Testis (tissue), 3 donors: Measurements from ENCODE around the gene PHF2. TPM values are rescaled to one million over a fixed set of nuclear protein-coding genes. Genes with fewer than 3 reads are reported as not detected.
A peak's percentile ranks its signal among the peaks of the same experiment; 100 is the strongest.

ENCODE experiments used
- DNase-seq: peaks from one replicate; pipeline ENCODE4 v3.0.0-alpha.2; 2019
- H3K27ac ChIP-seq, 2 donors: fragments of 200-600 bp; sonication (generic); one replicate each; pipeline ENCODE4 v1.5.1; 2019
- H3K27me3 ChIP-seq: fragments of 200-600 bp; sonication (generic); one replicate; pipeline ENCODE4 v1.5.1; 2019
- H3K36me3 ChIP-seq: fragments of 200-600 bp; sonication (generic); one replicate; pipeline ENCODE4 v1.5.1; 2017; ENCODE audit warnings: low read depth; ENCODE audit errors: missing control alignments
- H3K4me1 ChIP-seq: fragments of 200-600 bp; sonication (generic); one replicate; pipeline ENCODE4 v1.5.1; 2019
- H3K4me3 ChIP-seq, 2 donors: fragments of 200-600 bp; sonication (generic); one replicate each; pipeline ENCODE4 v1.5.1; 2017 to 2019
- H3K9me3 ChIP-seq: fragments of 200-600 bp; sonication (generic); one replicate; pipeline ENCODE4 v1.5.1; 2017
- POLR2A ChIP-seq: fragments of 450-650 bp; IDR thresholded peaks from one replicate; pipeline ENCODE4 v1.6.1; 2017; ENCODE audit warnings: antibody characterized with exemption, mild to moderate bottlenecking, moderate library complexity
- WGBS, 2 donors: methylation state at CpG; one replicate each; pipeline ENCODE4 v1.1.5; 2018; 5-methylcytosine and 5-hydroxymethylcytosine counted together
- intact Hi-C: fragments of 100-400 bp; cut with DNase I; formaldehyde crosslinking; loops from one replicate; pipeline ENCODE4 v1.15.1; 2023; ENCODE audit warnings: low total_unique reads
- polyA plus RNA-seq: library from polyadenylated mRNA; stranded (reverse); fragments of 350-450 nt; fragmentation: Illumina TruSeq; extraction: RNeasy Lipid Tissue Mini Kit (QIAGEN cat#74804); gene quantifications from one replicate; pipeline ENCODE4 v1.2.3, GENCODE V29; 2014; ENCODE audit warnings: low read depth, low replicate concordance; ENCODE audit not compliant: insufficient read depth
- total RNA-seq, 2 donors: library from RNA; depleted of rRNA; stranded (reverse); fragments of >200 nt; gene quantifications; one replicate each; pipeline ENCODE4 v1.2.3, GENCODE V29; 2016
- TF ChIP-seq, protein P1 (sequence below), 3 experiments: fragments of 450-650 bp in 2 of 3; fragments of 200-600 bp in 1 of 3; sonication (generic) in 1 of 3; IDR thresholded peaks; one replicate each; pipeline ENCODE4 v1.5.1; 2016 to 2019; ENCODE audit warnings: antibody characterized with exemption in 3 of 3, mild to moderate bottlenecking in 2 of 3, moderate library complexity in 1 of 3

The PHF2 gene
- total and polyA plus RNA-seq, 3 donors from 2014 or later = 19.6 to 22.1 (median 20.6) TPM

DNA sequence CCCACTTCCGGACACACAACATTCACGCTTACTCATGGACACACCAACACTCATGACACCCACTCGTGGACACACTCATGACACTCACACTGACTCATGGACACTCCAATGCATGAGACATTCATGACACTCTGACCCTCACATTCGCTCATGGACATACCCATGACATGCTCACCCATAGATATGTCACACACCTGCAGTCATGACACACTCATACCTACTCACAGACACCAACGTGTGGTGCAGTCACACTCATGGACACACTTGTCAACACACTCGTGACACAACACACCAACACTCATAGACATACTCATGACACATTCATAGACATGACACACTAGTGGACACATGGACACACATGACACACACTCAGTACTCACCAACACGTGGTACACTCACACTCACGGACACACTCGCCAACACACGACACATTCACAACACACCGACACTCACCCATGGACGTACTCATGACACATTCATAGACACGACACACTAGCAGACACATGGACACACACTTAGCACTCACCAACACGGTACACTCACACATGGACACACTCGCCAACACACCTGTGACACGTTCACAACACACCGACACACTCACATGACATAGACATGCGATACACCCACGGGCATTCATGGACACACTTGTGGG lies 73.4 kb downstream of the PHF2 start:
- no peaks in the 10 kb centered on the region for H3K36me3 ChIP-seq
- no peak overlapping the region for H3K4me3 ChIP-seq
- intact Hi-C loops = no loop called here
- no peaks in the 10 kb centered on the region for H3K9me3 ChIP-seq
- 83 to 84% methylated on average over 19 of the region's 19 CpGs for WGBS, 2 donors
- DNase-seq = peak; percentile 4
- no peaks in the 10 kb centered on the region for H3K4me1 ChIP-seq
- TF ChIP-seq, protein P1, sequence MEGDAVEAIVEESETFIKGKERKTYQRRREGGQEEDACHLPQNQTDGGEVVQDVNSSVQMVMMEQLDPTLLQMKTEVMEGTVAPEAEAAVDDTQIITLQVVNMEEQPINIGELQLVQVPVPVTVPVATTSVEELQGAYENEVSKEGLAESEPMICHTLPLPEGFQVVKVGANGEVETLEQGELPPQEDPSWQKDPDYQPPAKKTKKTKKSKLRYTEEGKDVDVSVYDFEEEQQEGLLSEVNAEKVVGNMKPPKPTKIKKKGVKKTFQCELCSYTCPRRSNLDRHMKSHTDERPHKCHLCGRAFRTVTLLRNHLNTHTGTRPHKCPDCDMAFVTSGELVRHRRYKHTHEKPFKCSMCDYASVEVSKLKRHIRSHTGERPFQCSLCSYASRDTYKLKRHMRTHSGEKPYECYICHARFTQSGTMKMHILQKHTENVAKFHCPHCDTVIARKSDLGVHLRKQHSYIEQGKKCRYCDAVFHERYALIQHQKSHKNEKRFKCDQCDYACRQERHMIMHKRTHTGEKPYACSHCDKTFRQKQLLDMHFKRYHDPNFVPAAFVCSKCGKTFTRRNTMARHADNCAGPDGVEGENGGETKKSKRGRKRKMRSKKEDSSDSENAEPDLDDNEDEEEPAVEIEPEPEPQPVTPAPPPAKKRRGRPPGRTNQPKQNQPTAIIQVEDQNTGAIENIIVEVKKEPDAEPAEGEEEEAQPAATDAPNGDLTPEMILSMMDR (IDR thresholded peaks at IDR 0.05) = no peak
- TF ChIP-seq POLR2A = no peak
- no peak overlapping the region for H3K27ac ChIP-seq
- no peaks in the 10 kb centered on the region for H3K27me3 ChIP-seq

DNA sequence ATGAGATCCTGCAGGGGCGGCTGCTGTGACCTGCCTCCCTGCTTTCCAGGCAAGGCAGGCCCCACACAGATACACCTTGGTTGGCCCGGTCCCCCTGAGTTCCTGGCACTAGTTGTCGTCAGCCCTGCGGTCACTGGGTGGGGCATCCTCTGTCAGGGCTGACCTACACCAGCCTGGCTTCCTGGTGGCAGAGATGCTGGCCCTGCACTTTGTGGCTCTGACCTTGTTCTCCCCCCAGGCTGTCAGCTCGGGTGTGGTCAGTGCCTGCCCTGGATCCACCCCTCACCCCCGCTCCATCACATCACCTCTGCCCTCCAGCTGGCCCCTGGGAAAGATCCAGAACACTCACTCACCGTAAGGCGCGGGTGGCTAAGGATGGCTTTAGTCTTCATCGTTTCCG lies 74.1 kb downstream of the PHF2 start:
- no peak for DNase-seq
- no peaks in the 10 kb centered on the region for H3K9me3 ChIP-seq
- no peaks in the 10 kb centered on the region for H3K27me3 ChIP-seq
- H3K36me3 ChIP-seq = no peaks in the 10 kb centered on the region
- no peak overlapping the region for H3K4me3 ChIP-seq
- WGBS, 2 donors = 94 to 97% methylated on average over 11 of the region's 11 CpGs
- H3K27ac ChIP-seq = no peak overlapping the region
- no peaks in the 10 kb centered on the region for H3K4me1 ChIP-seq
- no peak for TF ChIP-seq POLR2A
- TF ChIP-seq, protein P1 (IDR thresholded peaks at IDR 0.05) = no peak
- intact Hi-C loops = no loop called here

DNA sequence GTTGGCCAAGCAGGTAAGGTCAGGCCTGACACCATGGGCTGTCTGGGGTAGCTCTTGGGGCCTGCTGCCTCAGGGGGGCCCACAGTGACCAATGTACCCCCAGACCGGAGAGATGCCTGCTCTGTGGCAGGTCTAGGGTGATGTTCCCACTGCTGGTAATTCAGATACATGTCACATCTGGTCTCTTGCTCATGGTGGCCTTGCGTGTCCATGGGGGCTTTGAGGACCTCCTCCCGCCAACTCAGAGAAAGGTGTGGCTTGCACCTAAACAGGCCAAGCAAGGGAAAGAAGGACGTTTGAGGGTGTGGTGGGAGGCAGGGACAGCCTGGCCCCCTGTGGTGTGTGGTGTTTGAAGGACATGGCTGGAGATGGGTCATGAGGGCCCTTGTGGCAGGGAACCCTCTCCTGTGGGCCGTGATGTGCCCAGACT lies 75.2 kb downstream of the PHF2 start:
- no peak for DNase-seq
- 84 to 92% methylated on average over 4 to 5 of the region's 5 CpGs for WGBS, 2 donors
- intact Hi-C loops = no loop called here

DNA sequence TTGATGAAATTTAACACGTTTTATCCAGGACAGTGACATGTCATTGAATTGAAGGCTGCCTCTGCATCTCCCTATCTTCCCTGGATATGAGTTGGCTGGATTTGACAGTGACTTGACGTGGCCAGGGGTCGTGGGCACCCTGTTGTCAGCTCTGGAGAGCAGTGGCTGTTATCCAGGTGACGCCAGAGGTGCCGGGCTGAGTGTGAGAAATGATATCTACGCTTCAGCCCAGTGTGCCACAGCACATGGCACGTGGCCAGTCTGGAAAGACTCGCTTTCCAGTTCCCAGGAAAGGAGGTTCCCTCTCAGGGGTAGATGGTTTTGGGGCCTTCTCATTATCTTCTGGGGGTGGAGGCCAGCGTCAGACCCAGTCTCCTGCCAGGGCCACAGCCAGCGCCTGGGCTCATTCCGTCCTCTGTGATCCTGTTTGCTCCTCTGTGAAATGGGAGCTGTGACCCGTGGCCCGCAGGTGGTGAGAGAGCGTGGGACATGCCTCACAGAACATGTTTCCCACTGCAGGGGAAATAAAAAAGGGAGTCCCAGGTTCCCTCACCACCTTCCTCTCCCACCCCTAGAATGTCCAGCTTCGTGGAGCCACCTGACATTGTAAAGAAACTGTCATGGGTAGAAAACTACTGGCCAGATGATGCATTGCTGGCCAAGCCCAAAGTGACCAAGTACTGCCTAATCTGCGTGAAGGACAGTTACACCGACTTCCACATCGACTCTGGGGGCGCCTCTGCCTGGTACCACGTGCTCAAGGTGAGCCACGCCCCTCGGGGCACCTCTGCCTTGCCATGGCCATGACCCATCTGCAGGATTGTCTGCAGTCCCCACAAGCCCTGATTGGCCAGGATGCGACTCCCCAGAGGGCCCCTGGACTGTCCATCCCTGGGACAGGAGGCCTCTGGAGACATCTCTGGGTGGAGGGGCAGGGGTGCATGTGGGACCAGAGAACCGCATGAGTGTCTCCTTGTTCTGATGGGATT lies 76.5 kb downstream of the PHF2 start:
- no peak for TF ChIP-seq POLR2A
- TF ChIP-seq, protein P1 (IDR thresholded peaks at IDR 0.05) = no peak
- 90 to 93% methylated on average over 24 of the region's 24 CpGs for WGBS, 2 donors
- intact Hi-C loops = no loop called here
- Histone ChIP-seq H3K4me1 (no peaks in the 10 kb centered on the region), H3K9me3 (no peaks in the 10 kb centered on the region), H3K36me3 (no peaks in the 10 kb centered on the region), H3K27me3 (no peaks in the 10 kb centered on the region), H3K4me3 (no peak overlapping the region), H3K27ac (no peak overlapping the region)
- DNase-seq = no peak

More for the DNA sequence above, 75.2 kb downstream of the PHF2 start:
- Histone ChIP-seq H3K36me3 (no peaks in the 10 kb centered on the region), H3K27ac (no peak overlapping the region), H3K27me3 (no peaks in the 10 kb centered on the region), H3K4me3 (no peak overlapping the region), H3K4me1 (no peaks in the 10 kb centered on the region), H3K9me3 (no peaks in the 10 kb centered on the region)
- TF ChIP-seq POLR2A = no peak

DNA sequence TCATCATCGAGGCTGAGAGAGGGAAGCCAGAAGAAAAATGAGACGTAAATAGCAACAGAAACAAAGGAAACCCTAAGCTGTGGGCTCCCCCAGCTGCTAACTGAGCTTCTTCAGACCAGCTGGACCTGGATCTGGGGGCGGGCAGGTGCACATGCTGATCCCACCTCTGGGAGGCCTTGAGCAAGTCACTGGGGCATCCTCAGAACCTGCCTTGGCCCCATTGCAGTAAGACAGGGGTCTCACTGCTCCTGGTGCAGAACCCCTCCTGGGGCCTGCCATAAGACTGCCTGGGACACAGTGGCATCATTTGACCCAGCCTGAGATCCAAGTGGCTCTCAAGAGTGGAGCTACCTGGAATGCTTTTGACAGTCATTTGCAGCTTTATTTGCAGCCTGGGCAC lies 77.4 kb downstream of the PHF2 start:
- no peak for DNase-seq
- TF ChIP-seq, protein P1 (IDR thresholded peaks at IDR 0.05) = no peak
- TF ChIP-seq POLR2A = no peak
- H3K9me3 ChIP-seq = no peaks in the 10 kb centered on the region
- WGBS, 2 donors = 75 to 82% methylated on average over 2 to 3 of the region's 3 CpGs
- no peak overlapping the region for H3K4me3 ChIP-seq
- no peak overlapping the region for H3K27ac ChIP-seq
- no peaks in the 10 kb centered on the region for H3K4me1 ChIP-seq
- intact Hi-C loops = no loop called here
- H3K27me3 ChIP-seq = no peaks in the 10 kb centered on the region
- H3K36me3 ChIP-seq = no peaks in the 10 kb centered on the region
